ENCODE measurements around the gene ETV1.

ETV1 gene

GRCh38 chr7:13880789-13881188, 108.7 kb downstream of the ETV1 start:
- Histone ChIP-seq H2AFZ (ENCODE audit: low read length) (no peak overlapping the region), H3K4me1 (ENCODE audit: low read length) (no peaks in the 10 kb centered on the region), H3K9ac (ENCODE audit: low read length) (no peak overlapping the region), H3K27ac (ENCODE audit: low read length) (no peak overlapping the region), H3K4me2 (ENCODE audit: low read depth, low read length) (no peak overlapping the region), H3K27me3 (replicated peaks; ENCODE audit: insufficient read depth, low read length) (no peaks in the 10 kb centered on the region), H3F3A (ENCODE audit: insufficient read depth, low read length) (no peaks in the 10 kb centered on the region), H3K9me3 (replicated peaks; ENCODE audit: insufficient read depth, low read length) (no peaks in the 10 kb centered on the region), H3K36me3 (replicated peaks; ENCODE audit: insufficient read depth, low read length) (no peaks in the 10 kb centered on the region), H3K79me2 (ENCODE audit: low read length) (no peaks in the 10 kb centered on the region), H4K20me1 (ENCODE audit: insufficient read depth, low read length) (no peaks in the 10 kb centered on the region), H3K9me2 (replicated peaks; ENCODE audit: insufficient read depth, low read length) (no peaks in the 10 kb centered on the region), H3K4me3 (ENCODE audit: low read length) (no peak overlapping the region)
- no peak for DNase-seq
- TF ChIP-seq CTCF (IDR thresholded peaks at IDR 0.05; ENCODE audit: low read length) (no peak), EZH2phosphoT487 (IDR thresholded peaks at IDR 0.05; ENCODE audit: low read length) (no peak), EZH2 (optimal IDR thresholded peaks at IDR 0.05; ENCODE audit: low read depth, low read length) (no peak)

- no peak for DNase-seq
- H4K20me1 ChIP-seq (ENCODE audit: insufficient read depth, low read length), result no peaks in the 10 kb centered on the region
- no peaks in the 10 kb centered on the region for H3K27me3 ChIP-seq (replicated peaks; ENCODE audit: insufficient read depth, low read length)
- H2AFZ ChIP-seq (ENCODE audit: low read length), result no peak overlapping the region
- no peak overlapping the region for H3K4me2 ChIP-seq (ENCODE audit: low read depth, low read length)
- H3K36me3 ChIP-seq (replicated peaks; ENCODE audit: insufficient read depth, low read length), result no peaks in the 10 kb centered on the region
- H3F3A ChIP-seq (ENCODE audit: insufficient read depth, low read length), result no peaks in the 10 kb centered on the region
- no peaks in the 10 kb centered on the region for H3K9me2 ChIP-seq (replicated peaks; ENCODE audit: insufficient read depth, low read length)
- no peak for TF ChIP-seq EZH2phosphoT487 (IDR thresholded peaks at IDR 0.05; ENCODE audit: low read length)
- no peak for TF ChIP-seq CTCF (IDR thresholded peaks at IDR 0.05; ENCODE audit: low read length)
- no peak for TF ChIP-seq EZH2 (optimal IDR thresholded peaks at IDR 0.05; ENCODE audit: low read depth, low read length)
- H3K9me3 ChIP-seq (replicated peaks; ENCODE audit: insufficient read depth, low read length), result no peaks in the 10 kb centered on the region
- no peak overlapping the region for H3K4me3 ChIP-seq (ENCODE audit: low read length)
- no peak overlapping the region for H3K27ac ChIP-seq (ENCODE audit: low read length)
- no peak overlapping the region for H3K9ac ChIP-seq (ENCODE audit: low read length)
- H3K79me2 ChIP-seq (ENCODE audit: low read length), result no peaks in the 10 kb centered on the region
- no peaks in the 10 kb centered on the region for H3K4me1 ChIP-seq (ENCODE audit: low read length)
These were observed 109.3 kb downstream of the ETV1 start for GRCh38 chr7:13879994-13880686.

- Histone ChIP-seq H3K9me3 (replicated peaks; ENCODE audit: insufficient read depth, low read length) (no peaks in the 10 kb centered on the region), H3K27ac (ENCODE audit: low read length) (no peak overlapping the region), H3K4me2 (ENCODE audit: low read depth, low read length) (no peak overlapping the region), H3K36me3 (replicated peaks; ENCODE audit: insufficient read depth, low read length) (no peaks in the 10 kb centered on the region), H3K9ac (ENCODE audit: low read length) (no peak overlapping the region), H2AFZ (ENCODE audit: low read length) (no peak overlapping the region), H3K4me3 (ENCODE audit: low read length) (no peak overlapping the region), H4K20me1 (ENCODE audit: insufficient read depth, low read length) (no peaks in the 10 kb centered on the region), H3K9me2 (replicated peaks; ENCODE audit: insufficient read depth, low read length) (no peaks in the 10 kb centered on the region), H3K79me2 (ENCODE audit: low read length) (no peaks in the 10 kb centered on the region), H3K27me3 (replicated peaks; ENCODE audit: insufficient read depth, low read length) (no peaks in the 10 kb centered on the region), H3K4me1 (ENCODE audit: low read length) (no peaks in the 10 kb centered on the region), H3F3A (ENCODE audit: insufficient read depth, low read length) (no peaks in the 10 kb centered on the region)
- no peak for DNase-seq
- no peak for TF ChIP-seq EZH2phosphoT487 (IDR thresholded peaks at IDR 0.05; ENCODE audit: low read length)
- no peak for TF ChIP-seq EZH2 (optimal IDR thresholded peaks at IDR 0.05; ENCODE audit: low read depth, low read length)
- no peak for TF ChIP-seq CTCF (IDR thresholded peaks at IDR 0.05; ENCODE audit: low read length)
These were observed 110.3 kb downstream of the ETV1 start for GRCh38 chr7:13879143-13879542.

Data from MM.1S (cell line).